ENCODE data around the gene TACC2. TPM values are rescaled to one million over a fixed set of nuclear protein-coding genes. Genes with fewer than 3 reads are reported as not detected.
A peak's percentile ranks its signal among the peaks of the same experiment; 100 is the strongest.
"Not testable (repeated sequence)": the region's sequence is repeated elsewhere in the genome, so short reads cannot be mapped to it uniquely, and the experiment has no call there.

TACC2 gene
- total RNA-seq, 2 donors from 2014 or later = 210 to 237 TPM

DNA sequence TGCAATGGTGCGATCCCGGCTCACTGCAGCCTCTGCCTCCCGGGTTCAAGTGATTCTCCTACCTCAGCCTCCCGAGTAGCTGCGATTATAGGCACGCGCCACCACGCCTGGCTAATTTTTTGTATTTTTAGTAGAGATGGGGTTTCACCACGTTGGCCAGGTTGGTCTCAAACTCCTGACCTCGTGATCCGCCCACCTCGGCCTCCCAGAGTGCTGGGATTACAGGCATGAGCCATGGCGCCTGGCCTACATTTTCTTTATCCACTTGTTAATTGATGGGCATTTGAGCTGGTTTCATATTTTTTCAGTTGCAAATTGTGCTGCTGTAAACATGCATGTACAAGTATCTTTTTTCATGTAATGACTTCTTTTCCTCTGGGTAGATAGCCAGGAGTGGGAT, 119.8 kb downstream of the TACC2 start:
- intact Hi-C loops (cut with DNase I); ATAC-seq; DNase-seq: not testable (repeated sequence)

DNA sequence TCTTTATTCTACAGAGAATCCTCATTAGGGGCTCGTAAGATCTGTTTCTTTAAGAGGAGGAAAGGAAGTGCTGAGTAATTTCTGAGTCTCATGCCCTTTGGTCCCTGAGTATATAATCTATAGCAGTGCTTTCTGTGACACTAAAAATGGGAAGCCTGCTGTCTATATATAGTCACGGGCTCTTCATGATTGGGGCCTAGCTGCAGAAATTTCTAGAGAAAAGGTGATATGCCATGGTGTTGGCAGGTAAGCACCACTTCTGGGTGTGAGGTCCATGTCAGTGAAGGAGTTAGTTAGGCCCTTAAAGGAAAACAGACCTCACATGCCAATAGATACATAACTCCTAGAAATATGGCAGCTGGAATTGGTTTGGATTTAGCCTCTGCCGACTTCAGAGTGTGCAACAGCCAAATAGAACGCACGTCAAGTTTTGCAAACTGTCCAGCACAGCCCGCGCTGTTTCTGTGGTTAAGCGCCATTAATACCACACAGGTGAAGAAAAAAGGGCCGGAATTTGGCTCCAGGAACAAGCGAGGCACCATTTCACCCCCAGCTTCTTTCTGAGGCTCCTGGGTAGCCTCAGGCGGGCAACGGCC, 123.2 kb downstream of the TACC2 start:
- ATAC-seq (no peak), DNase-seq (no peak)
- intact Hi-C loops (cut with DNase I) = loop anchor here (5.0 to 10.0 kb wide), 2 partner anchors 57 to 60 kb away; no protein-coding TSS in a partner anchor

DNA sequence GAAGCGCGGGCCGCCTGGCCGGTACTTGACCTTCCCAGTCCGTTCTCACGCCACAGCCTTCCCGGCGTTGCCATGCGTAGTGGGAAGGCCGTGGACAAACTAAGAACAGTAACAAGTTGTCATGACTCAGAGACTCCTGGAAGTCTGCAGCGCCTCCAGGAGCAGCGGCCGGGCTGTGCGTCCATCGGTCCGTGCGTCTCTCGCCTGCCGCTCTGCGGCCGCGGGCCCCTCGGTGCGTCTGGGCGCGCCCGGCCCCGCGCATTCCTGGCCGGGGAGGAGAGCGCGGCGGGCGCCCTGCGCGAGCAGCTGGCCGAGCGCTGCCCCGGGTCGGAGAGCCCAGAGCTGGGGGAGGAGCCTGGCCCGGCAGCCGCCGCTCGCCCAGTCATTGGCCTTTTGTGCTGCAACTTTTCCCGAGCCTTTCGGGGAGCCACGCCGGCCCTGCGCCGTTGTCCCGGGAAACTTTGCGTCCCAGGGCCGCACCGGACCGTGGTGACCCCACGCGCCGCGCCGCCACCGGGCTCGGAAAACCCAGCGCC, 123.7 kb downstream of the TACC2 start:
- DNase-seq (peak; percentile 92), ATAC-seq (peak; percentile 91 to 94)
- intact Hi-C loops (cut with DNase I) = loop anchor here (5.0 to 10.0 kb wide), 2 partner anchors 58 to 60 kb away; no protein-coding TSS in a partner anchor

DNA sequence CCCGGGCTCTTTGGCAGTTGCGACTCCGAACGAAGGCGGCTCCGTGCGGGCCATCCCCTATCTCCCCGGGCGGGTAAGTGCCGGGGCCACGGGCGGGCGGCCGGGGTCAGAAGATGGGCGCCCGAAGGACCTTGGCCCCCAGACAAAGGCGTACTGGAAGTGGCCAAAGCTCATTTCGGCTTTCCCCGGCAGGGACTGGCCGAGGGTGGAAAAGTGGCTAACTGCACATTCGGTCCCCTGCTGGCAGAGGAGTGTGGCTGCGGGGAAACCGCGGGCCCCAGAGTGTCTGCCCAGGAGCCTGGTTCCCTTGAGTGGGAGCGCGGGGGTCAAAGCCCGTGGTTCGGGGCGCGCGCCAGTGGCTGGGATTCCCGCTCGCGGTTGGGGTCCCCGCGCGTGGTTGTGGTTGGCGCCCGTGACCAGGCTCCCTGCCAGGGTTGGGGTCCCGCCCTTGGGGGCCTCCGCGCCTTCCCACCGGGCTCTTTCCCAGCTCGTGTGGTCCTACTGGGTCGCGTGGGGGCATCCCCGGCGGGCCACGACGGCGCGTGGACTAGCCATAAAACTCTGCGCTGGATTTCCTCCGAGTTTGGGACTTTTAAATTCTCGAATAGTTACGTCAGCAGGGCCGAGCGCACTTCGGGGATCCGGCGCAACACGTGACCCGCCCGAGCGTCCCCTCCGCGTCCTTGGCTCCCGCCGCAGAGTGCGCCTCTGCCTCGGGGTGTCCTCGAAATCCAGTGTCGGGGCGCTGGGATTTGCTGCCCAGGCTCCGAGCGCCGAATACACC, 124.4 kb downstream of the TACC2 start:
- DNase-seq (peak; percentile 84), ATAC-seq (peak; percentile 68 to 69)
- intact Hi-C loops (cut with DNase I) = loop anchor here (5.0 to 10.0 kb wide), 2 partner anchors 59 to 61 kb away; no protein-coding TSS in a partner anchor

DNA sequence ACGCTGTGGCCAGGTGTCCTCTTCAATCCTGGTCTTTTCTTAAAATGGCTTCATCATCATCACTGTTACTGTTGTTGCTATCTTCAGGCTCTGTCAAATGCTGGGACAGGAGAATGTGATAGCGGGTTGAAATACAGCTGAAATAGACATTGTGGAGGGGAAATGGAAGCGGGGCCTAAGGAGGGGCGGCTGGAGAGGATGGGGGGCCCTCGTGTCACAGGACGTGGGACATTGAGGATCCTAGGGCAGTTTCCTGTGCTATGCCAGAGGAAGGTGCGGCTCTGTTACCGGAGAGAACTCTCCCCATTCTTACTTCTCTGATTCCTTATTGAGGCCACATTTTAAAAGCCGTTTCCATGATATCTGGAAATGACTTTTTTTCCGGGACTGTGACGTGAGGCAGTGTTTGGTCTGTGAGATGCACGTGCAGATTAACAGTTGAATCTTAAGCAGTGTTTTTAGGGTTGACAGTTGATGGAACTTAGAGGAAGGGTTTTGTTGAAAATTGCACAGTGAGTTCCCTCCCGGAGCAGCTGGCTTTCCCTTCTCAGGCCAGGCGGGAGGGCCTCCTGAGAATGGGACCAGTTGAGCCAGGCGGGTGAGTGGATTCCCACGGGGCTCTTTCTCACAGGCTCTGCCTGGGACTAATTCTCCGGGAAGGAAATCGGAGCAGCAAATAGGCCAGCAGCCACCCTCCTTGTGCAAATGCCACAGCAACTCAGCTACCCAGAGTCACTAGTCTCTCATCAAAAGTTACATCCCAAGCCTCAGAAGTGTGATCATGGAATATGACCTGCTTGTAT, 125.2 kb downstream of the TACC2 start:
- intact Hi-C loops (cut with DNase I) = loop anchor here (5.0 to 10.0 kb wide), 2 partner anchors 59 to 62 kb away; no protein-coding TSS in a partner anchor
- ATAC-seq = peak in 1 of 2 donors; percentile 0
- peak; percentile 44 for DNase-seq

DNA sequence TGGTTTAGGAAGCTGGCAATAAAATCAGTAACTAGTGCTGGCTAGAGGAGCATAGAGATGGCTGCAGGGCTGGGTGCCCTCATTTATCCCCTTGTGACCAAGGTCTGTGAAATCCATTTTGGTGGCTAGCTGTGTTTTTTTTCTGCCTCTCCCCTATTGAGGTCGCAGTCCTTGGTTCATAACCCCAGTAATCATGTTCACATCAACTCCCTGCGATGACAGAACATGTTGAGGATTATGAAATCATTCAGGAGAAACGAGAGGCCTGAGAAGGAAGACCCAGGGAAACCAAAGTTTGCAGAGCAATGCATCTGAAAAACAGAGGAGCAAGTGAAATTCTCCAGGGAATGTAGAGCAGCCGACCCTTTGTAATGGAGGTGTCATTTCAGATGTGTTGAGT, 126.9 kb downstream of the TACC2 start:
- intact Hi-C loops (cut with DNase I) = loop anchor here in 1 of 2 donors (10.0 kb wide), 1 partner anchor 61 kb away; no protein-coding TSS in a partner anchor
- ATAC-seq = no peak
- no peak for DNase-seq

DNA sequence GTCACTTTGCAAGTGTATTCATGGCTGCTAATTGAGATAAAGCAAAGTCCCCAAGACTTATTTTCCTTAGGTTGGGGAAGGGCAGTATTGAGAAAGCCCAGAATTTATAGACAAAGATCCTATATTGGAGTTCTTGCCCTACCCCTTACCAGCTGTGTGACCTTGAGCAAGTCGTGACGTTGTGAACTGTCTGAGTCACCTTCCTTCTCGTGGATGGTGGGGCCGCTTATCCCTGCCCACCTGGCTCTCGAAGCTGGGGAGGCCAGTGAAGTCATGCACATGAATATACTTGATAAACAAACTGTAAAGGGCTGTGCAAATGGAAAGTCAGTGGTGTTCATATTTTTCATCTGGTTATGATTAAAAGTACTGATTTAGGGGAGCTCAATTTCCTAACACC, 127.4 kb downstream of the TACC2 start:
- intact Hi-C loops (cut with DNase I) = loop anchor here in 1 of 2 donors (10.0 kb wide), 1 partner anchor 62 kb away; no protein-coding TSS in a partner anchor
- ATAC-seq (no peak), DNase-seq (no peak)

DNA sequence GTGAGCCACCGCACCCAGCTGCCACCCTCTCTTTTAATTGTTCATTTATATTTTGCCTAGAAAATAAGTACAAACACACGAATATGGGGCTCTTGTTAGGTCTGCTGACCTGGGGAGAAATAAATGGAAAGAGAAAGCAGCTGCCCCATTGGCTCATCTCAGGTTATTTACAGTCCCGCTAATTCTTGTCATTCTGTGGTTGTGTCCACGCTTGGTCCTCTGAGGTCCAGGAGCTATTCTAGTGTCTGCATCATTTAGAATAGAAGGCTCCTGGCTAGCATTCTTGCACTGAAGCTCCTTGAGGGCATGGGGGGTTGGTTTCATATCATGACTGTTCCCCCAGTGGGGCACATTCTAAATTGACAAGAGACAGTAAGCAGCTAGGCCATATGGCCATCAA, 128.5 kb downstream of the TACC2 start:
- no peak for ATAC-seq
- intact Hi-C loops (cut with DNase I) = loop anchor here in 1 of 2 donors (10.0 kb wide), 1 partner anchor 63 kb away; no protein-coding TSS in a partner anchor

DNA sequence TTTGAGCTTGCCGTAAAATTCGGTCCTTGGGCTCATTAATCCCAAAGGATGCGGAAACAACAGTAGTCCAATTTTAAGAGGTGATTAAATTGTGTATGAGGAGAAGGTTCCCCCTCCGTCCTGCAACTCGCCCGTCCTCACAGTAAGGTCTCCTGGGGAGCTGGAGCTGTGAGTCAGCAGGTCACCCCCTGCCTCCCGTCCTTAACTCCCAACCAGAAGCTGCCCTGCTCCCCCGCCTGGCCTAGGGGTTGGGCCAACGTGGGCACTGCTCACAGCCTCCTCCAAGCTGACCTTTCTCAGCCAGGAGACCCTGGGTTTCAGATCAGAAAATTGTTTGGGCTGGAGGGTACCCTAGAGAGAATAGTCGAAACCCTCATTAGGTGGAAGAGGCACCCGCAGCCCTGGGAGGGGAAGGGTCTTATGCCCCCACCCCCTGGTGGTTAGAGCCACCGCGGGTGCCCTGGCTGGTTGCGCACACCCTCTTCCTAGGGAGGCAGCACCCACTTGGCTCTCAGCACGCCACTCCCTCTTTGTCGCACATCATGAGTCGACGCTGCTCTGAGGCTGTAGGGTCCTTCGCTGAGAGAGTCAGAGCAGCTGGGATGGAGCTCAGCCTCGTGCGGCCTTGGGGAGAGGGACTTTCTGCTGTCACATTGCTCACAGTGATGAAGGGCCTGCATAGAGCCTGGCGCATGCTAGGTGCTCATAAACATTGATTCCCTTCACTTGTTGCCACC, 131.2 kb downstream of the TACC2 start:
- peak in 1 of 2 donors; percentile 4 for ATAC-seq
- DNase-seq = no peak
- intact Hi-C loops (cut with DNase I) = no loop called here

More for the DNA sequence above, 128.5 kb downstream of the TACC2 start:
- DNase-seq = no peak

DNA sequence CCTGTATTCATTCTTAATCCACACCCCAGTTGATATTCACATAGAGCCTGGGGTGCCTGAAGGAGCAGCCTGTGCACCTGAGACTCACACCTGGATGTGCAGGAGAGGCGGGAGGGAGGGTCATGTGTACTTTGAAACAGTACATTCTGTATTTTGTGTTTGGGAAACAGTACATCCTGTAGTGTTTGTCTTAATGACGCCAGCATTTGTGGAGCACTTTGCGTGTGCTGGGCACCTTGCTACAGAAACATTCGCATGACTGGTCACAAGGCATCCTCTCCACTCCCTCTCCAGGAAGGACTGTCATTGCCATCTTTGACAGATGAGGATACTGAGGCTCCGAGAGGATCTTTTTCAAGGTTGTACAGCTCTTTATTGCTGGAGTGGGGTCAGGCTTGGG, 132.1 kb downstream of the TACC2 start:
- intact Hi-C loops (cut with DNase I) = no loop called here
- ATAC-seq (no peak), DNase-seq (no peak)

DNA sequence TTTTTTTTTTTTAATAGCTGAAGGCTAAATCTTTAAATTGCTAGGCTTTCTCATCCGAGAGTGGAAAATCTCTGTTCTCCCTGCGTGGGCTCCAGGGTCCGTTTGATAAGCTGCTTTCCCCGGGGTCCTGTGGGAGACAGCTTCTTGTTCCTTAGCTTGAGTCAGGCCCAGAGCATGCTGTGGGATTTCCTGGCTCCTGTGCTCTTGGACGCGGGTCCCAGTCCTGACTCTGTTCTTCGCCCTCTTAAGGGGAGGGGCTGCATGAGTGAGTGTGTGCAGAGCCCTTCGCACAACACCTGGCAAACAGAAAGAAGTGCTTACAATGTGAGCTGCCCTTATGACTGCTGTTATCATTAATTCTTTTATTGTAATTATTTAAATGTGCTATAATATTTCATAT, 133.5 kb downstream of the TACC2 start:
- intact Hi-C loops (cut with DNase I) = no loop called here
- DNase-seq = no peak
- peak in 1 of 2 donors; percentile 21 for ATAC-seq

DNA sequence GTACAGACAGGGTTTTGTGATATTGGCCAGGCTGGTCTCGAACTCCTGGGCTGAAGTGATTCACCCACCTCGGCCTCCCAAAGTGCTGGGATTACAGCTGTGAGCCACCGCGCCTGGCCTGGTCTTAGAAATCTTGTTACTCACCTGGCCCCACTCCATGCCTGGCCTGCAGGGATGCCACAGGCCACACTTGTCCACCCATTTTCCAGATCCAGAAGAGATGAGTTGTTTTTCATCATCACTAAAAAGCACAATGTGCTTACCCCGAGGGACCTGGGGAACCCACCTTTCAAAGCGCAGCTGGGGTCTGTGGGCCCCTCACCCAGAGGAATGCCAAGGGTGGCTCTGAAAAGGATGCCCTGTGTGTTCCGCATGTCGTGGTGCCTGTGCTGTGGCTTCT, 134.2 kb downstream of the TACC2 start:
- intact Hi-C loops (cut with DNase I) = no loop called here
- DNase-seq (no peak), ATAC-seq (no peak)

DNA sequence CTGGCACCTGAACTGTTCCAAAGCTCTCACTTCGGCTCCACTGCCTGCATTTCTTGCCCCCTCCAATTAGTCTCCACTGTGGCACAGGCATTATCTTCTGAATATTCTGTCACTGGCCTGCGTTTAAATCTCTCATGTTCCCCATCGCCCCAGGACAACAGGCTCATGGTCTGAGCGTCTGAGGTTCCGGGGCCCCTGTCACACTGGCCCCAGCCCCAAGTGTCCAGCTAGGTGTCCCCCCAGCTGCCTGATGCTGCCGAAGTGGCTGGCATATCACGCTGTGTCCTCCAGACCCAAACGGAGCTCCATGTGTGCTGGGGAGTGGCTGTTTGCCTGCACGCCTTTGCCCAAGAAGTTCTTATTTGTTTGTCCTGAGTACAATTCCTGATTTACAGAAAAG, 135.4 kb downstream of the TACC2 start:
- intact Hi-C loops (cut with DNase I) = no loop called here
- DNase-seq = no peak
- no peak for ATAC-seq

DNA sequence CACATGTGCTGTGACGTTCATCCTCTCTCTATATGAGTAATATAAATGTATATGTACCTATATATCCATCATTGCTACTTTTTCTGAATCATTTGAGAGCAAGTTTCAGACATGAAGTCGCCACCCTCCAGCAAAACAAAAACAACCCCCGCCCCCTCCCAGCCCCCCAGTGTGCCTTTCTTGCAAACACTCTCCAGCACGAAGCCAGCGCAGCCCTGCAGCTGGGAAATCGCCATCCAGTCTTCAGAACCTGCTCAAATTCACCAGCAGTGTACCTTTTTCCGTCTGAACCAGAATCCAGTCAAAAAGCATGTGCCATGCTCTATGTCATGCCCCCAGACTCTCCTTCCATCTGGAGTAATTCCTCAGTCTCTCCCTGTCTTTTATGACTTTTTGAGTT, 135.8 kb downstream of the TACC2 start:
- ATAC-seq (no peak), DNase-seq (no peak)
- intact Hi-C loops (cut with DNase I) = no loop called here

DNA sequence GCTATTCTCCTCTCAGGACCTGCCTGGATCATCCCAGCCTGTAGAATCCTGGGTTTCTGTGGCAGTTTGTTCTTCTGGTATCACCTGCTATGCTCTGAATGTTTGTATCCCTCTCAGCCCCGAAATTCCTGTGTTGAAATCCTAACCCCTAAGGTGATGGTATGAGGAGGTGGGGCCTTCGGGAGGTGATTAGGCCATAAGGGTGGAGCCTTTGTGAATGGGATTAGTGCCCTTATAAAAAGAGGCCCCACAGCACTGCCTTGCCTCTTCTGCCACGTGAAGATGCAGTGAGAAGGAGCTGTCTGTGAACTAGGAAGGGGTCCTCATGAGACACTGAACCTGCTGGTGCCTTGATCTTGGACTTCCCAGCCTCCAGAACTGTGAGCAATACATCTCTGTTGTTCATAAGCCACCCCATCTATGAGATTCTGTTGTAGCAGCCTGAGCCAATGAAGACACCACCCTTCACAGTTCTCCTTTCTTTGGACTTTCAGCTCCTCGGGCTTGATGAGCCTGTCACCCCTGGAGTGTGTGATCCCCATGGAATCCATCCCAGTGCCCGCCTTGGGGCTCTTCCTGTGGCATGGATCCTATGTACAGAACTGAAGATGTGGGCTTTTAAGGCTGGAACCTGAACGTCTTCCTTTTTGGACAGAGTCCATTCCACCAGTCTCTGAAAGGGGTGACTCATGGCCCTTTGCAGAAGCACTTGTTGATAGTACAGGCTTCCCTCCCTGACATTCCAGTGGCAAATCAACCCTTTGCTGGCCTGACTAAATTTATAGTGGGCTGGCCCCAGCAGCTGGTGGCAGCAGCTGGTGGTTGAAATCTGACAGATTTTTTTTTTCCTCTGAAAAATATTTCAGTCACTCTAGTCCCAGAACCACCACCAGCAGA, 138.0 kb downstream of the TACC2 start:
- ATAC-seq (peak; percentile 87 to 94), DNase-seq (peak; percentile 55)
- intact Hi-C loops (cut with DNase I) = no loop called here

DNA sequence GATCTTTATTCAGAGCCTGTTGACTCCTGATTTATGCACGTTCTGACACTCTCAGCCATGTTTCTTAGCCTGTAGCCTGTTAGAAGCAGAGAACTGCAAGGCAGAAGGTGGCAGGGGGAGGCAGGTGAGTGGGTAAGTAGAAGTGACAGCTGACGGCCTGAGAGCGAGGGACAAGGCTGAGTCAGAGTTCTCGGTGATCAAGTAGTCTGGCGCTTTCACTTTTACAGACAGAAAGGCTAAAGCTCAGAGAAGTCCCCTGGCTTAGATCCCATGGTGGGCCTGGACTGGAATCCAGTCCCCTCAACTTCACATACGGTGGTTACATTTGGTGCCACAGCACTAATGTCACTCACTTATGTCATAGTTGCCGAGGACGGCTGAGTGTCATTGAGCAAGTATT, 139.0 kb downstream of the TACC2 start:
- peak; percentile 45 to 78 for ATAC-seq
- DNase-seq = peak; percentile 42
- intact Hi-C loops (cut with DNase I) = no loop called here

DNA sequence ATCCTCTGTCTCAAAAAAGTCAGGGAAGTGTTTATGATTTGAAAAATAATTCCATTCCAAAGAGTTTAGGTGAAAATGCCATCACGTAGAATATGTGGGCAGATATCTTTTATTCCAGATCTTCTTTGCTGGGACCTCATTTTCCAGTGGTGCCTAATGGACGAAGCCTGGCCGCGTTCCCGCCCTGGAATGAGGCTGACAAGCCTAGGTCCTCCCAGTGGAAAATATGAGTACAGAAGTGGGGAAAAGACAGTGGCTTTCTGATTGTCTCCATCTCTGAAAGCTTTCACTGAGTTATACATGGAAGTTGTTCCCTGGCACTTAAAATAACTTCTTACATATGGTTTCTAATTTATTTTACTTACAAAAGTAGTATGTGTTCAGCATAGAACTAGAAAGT, 139.4 kb downstream of the TACC2 start:
- DNase-seq = peak; percentile 87
- intact Hi-C loops (cut with DNase I) = no loop called here

More for the DNA sequence above, 139.4 kb downstream of the TACC2 start:
- peak; percentile 65 for ATAC-seq

Data from left cardiac atrium (tissue), 4 donors.